GM18909 (cell line): ENCODE measurements around the gene MROH7.
"Not testable (repeated sequence)": the region's sequence is repeated elsewhere in the genome, so short reads cannot be mapped to it uniquely, and the experiment has no call there.

Experiments used
- ATAC-seq: cut with Tn5 transposase; IDR thresholded peaks from one replicate; pipeline ENCODE4 v1.9.1; 2021; ENCODE audit warnings: mild to moderate bottlenecking; ENCODE audit not compliant: unreplicated experiment, poor library complexity

The MROH7 gene

DNA sequence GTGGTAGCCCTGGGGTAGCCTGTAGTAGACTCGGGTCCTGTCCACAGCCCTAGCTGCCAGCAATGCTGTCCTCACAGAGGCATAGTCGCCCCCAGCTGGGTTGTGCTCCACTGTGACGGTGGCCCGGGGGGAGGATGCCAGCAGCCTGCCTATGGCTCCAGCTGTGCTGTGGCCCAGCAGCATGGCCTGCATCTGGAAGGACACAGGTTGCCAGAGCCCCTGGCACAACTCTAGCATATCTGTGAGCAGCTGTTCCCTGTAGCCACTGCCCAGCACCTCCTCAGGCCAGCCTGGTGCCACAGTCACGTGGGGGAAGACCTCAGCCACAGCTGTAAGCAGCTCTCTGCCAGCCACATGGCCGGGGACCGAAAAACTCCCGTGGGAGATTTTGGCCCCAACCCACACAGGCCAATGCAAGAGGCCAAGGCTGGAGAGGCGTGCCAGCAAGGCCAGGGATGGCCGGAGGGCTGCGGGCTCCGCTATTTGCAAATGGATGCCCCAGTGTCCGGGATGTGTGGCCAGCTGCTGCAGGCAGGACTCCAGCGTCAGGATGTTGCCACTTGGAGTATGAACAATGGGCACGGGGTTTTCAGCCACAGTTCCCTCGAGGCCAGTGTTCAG, 32.2 kb upstream of the MROH7 start:
- no peak for ATAC-seq

DNA sequence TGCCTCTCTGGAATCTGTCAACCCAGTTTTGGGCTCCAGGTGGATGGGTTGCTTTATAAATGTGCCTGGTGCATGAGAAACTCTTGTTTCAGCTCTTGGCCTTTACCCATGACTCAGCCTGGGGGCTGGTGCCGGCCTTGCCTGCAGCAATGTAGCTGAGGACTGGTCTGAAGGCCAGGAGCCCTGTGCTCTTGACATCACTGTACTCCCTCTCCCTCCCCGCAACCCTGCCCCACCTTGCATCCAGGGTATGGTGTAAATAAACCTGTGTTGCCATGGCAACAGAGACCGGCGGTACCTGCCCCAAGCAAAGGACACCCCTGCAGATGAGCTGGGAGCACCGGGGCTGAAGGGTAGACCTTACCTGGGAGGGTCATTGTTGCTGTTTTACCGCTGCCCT, 31.5 kb upstream of the MROH7 start:
- ATAC-seq: no peak

DNA sequence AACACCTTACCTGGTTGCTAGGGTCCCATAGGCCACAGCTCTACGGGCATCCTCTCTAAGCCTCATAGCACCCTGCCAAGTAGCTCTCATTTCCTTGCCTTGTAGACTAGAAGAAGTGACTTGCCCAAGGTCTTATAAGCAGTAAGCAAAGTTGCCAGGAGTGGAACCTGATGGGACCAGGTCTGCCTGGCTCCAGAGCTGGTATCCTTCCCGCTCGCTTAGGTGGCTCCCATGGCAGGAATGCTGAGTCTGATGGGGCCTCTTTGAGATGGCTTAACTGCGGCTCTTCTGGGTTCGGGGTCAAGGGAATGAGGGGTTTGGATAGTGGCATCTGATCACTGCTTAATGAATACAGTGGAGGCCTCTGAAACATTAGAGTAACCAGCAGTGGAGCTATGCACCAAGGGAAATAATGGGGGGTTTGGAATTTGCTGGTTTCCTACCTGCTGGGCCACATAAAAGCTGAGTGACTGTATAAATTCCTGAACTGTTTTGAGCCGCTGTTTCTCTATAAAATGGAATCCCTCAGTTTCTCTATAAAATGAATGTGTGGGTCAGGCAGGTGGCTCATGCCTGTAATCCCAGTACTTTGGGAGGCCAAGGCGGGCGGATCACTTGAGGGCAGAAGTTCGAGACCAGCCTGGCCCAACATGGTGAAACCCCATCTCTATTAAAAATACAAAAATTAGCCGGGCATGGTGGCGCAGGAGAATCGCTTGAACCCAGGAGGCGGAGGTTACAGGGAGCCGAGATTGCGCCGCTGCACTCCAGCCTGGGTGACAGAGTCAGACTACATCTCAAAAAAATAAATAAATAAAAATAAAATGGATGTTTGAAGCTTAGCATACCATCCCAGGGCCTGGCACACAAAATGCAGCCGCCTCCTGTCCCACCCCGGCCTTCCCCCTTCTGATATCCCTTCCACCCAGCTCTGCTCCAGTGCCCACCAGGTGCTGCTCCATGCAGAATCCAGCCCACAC, 30.7 kb upstream of the MROH7 start:
- ATAC-seq: no peak

DNA sequence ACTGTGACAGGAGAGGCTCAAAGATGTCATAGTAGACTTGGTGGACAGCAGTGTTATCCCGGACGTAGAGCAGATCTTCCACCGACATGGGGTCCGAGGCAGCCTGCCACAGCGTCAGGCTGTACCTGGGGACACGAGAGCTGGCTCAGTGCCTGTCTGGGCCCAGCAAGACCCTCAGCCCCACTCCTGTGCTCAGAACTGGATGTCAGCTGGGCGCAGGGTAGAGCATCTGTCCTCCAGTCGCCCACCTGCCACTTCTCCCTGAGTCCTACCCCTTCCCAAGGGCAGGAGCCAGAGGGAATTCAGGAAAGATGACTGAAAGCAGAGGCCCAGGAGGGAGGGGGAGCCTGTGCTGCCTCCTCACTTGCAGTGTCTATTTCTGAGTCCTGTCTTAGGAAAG, 30.0 kb upstream of the MROH7 start:
- no peak for ATAC-seq

DNA sequence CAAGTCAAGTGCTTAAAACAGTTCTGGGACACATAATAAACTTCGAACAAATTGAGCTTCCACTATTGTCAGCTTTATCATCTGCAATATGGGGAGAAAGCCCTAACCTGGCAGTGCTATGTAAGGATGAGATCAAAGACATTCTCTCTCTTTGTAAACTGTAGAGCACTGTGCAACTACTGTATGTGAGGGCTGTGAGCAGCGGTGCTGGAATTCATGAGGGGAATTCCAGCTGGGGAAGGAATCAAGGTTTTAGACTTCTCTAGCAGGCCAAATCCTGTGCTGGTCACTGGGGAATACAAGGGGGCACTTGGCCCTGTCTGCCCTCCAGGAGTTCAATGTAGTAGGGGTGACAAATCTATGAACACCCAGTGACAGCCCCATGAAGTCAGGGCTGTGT, 27.6 kb upstream of the MROH7 start:
- ATAC-seq: no peak

DNA sequence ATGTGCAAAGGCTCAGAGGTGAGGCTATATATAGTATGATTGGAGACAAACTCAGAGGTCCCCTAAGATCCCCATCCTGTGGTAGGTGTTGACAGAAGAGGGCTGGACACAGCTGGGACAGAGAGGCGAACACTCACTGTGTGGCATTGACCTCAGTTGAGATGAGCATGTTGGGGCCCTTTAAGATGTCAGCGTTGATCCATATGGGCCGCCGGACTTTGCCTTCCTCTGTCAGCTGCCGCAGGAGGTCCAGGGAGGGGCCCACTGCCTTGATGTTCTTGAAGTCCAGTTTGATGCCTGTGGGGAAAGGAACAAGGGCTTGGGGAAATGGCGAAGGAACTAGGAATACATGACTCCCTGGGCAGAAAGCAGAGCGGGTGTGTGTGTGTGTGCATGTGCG, 27.0 kb upstream of the MROH7 start:
- ATAC-seq: no peak

DNA sequence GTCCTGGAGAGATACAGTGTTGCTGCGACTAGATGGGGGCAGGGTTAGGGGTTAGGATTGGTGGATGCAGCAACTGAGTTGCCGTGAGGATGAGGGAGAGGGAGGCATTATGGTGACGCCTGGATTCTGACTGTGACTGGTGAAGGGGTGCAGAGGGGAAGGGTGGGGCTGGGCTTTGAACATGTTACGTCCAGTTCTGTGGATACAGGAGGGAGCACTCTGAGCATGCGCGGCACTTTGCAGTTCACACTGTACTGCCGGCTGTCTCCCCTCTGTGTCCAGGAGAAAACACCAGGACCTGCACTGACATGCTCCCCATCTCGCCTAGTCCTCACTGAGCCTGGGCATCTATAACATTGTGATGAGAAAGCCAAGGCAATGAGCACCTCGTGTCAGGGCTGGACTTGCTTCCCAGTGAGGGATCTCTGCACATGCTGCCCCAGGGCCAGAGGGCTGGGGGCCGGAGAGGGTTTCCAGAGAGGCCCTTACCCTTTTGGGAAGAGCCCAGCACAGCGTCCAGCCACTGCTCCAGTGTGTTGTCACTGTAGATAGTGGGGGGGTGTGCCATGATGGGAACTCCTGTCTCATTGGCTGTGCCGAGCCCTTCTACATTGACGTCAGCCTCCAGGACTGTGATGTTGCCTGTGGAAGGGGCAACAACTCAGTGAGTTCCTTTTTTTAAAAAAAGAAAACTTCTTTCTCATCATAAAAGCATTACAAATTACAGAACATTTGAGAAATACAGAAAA, 25.9 kb upstream of the MROH7 start:
- ATAC-seq: no peak

DNA sequence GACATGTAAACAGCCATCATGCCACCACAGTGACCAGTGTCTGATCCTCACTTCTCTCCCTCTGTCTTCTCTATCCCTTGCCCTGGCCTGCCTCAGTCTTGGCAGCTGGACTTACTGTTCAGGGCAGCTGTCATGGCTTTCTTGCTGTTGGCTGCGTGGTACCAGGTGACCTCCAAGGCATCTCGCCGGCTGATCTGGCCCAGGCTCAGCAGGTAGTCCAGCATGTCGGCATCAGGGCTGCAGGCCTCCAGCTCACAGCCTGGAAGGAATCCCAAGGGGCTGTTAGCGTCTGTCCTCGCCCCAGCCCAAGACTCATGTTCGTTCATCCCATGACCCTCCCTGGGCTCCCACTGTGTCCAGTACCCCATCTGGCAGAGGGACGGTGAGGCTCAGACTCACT, 21.8 kb upstream of the MROH7 start:
- ATAC-seq: no peak

DNA sequence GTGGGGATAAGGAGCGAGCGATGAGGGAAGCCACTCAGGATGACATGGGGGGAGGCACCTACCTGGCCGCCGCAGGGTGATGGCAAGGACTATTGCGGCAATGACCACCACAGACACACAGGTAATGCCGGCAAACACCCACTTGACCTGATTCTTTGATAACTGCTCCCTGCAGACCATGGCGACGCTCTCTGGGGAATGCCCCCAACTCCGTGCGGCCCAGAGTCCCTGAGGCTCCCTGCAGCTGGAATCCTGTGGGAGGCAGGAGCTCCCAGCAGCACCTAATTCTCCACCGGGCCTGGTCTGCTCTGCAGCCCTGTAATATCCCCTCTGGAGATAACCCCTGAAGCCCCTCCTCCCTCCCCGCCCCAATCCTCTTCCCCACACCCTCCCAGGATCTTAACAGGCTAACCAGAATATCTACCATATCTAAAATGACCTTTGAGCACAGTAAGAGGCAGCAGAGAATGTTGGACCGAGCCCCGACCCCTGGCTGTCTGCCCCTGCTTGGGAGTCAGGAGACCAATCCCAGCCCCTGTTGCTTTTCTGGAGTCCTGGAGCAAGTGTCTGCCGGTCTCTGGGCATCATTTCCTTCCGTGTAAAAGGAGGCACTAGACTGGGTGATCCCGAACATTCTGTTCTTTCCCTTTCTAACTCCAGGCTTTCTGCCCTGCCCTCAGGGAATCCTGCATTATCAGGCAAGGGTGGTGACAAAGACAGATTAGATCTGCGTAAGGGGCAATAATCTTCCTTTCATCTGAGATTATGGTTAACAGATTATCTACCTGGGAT, 18.2 kb upstream of the MROH7 start, which contains the start of gene FAM151A:
TSS of gene FAM151A (minus strand) at position 310 of the 792 bp plus-strand sequence. CDS start at position 180, 130 bp downstream.
- ATAC-seq: no peak

DNA sequence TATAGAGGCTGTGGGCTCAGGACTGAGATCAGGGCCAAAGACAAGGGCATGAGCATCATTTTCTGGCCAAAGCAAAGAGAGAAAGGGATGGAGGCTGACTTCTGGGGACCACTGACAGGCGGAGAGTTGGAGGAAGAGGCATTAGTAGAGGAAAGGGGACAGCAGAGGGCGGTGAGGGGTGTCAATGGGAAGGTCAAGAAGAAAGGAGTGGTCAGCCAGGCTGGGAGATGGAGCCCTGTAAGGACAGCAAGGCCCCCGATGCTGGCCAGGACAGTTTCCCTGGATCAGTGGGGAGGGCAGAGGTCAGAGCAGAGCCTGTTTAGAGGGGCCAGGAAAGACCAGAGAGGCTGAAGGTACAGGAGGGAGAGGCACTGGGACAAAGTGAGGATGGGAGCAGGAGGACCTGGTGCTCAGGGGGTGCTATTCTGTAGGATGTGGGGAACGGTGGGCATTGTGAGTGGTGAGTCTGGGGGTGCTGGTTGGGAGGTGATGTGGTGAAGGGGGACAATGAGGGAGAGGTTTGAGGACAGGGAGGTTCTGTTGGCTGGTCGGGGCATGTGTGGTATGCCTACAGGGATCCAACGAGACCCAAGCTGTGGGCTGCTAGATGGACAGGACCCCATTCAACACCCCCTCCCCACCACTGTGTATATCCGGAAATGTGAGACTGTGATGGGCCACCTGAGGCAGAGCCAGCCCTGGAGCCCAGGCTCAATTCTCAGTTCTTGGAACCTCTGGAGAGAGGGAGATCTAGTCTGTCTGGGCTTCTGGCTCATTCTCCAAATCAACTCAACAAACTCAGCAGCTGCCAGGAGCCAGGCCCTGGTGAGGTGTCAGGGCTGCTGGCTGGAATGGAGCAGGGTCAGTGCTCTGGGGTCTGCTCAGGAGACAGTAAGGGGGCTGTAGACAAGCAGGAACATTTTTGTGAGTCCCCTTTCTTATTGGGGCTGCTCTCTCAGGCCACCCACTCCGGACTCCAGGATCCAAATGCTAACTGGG, 16.8 kb upstream of the MROH7 start:
- no peak for ATAC-seq

DNA sequence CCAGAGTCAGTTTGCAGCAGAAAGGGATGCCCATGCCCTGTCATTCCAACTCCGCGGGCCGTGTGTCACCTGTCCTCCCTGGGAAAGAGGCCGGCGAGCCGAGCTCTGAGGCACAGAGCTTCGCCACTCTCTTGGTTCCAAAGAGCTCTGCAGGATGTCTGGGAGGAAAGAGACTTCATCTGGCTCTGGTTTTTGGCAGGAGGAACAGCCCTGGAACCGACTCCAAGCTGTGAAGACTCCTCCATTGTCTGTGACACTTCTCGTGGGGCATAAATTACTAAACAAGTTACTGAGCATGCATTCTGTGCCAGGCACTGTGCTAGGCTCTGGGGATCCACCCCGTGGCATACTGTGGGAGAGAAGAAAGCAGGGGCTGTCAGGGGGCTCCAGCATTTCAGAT, 14.4 kb upstream of the MROH7 start:
- no peak for ATAC-seq

DNA sequence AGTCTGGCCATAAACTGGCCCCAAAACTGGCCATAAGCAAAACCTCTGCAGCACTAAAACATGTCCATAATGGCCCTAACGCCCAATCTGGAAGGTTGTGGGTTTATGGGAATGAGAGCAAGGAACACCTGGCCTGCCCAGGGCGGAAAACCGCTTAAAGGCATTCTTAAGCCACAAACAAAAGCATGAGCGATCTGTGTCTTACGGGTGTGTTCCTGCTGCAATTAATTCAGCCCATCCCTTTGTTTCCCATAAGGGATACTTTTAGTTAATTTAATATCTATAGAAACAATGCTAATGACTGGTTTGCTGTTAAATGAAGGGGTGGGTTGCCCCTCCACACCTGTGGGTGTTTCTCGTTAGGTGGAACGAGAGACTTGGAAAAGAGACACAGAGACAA, 5.8 kb upstream of the MROH7 start:
- not testable (repeated sequence) for ATAC-seq

DNA sequence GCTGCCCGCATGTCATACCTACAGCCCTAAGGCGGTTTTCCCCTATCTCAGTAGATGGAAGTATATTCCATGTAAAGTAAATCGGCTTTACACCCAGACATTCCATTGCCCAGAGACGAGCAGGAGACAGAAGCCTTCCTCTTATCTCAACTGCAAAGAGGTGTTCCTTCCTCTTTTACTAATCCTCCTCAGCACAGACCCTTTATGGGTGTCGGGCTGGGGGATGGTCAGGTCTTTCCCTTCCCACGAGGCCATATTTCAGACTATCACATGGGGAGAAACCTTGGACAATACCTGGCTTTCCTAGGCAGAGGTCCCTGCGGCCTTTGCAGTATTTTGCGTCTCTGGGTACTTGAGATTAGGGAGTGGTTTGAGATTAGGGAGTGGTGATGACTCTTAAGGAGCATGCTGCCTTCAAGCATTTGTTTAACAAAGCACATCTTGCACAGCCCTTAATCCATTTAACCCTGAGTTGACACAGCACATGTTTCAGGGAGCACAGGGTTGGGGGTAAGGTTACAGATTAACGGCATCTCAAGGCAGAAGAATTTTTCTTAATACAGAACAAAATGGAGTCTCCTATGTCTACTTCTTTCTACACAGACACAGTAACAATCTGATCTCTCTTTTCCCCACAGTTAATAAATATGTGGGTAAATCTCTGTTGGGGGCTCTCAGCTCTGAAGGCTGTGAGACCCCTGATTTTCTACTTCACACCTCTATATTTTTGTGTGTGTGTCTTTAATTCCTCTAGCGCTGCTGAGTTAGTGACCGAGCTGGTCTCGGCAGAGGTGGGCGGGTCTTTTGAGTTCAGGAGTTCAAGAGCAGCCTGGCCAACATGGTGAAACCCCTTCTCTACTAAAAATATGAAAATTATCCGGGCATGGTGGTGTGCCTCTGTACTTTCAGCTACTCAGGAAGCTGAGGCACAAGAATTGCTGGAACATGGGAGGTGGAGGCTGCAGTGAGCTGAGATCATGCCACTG, 4.8 kb upstream of the MROH7 start:
- ATAC-seq: not testable (repeated sequence)

DNA sequence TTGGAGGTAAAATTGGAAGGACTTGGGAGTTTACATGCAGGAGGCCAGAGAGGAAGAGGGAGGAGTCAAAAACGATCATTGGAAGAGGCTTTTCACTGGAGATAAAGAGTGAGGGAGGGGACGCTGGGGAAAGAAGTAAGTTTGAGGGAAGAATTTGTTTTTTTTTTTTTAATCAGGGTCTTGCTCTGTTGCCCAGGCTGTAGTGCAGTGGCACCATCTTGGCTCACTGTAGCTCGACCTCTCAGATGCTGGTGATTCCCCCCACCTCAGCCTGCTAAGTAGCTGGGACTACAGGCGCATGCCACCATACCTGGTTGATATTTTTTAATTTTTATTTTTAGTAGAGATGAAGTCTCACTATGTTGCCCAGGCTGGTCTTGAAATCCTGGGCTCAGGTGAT, 1.2 kb upstream of the MROH7 start:
- ATAC-seq: no peak

DNA sequence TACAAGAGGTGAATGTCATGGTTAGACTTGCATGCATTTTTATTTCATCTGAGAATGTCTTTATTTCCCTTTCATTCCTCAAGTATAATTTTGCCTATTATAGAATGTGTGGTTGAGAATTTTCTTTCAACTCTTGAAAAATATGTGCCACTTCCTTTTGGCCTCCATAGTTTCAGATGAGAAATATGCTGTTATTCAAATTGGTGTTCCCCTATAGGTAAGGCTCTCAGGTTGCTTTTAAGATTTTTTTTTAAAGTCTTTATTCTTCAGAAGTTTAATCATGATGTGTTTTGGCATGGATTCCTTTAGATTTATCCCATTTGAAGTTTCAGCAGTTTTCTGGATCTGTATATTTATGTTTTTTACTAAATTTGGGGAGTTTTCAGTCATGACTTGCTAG, 2.1 kb downstream of the MROH7 start:
- no peak for ATAC-seq

DNA sequence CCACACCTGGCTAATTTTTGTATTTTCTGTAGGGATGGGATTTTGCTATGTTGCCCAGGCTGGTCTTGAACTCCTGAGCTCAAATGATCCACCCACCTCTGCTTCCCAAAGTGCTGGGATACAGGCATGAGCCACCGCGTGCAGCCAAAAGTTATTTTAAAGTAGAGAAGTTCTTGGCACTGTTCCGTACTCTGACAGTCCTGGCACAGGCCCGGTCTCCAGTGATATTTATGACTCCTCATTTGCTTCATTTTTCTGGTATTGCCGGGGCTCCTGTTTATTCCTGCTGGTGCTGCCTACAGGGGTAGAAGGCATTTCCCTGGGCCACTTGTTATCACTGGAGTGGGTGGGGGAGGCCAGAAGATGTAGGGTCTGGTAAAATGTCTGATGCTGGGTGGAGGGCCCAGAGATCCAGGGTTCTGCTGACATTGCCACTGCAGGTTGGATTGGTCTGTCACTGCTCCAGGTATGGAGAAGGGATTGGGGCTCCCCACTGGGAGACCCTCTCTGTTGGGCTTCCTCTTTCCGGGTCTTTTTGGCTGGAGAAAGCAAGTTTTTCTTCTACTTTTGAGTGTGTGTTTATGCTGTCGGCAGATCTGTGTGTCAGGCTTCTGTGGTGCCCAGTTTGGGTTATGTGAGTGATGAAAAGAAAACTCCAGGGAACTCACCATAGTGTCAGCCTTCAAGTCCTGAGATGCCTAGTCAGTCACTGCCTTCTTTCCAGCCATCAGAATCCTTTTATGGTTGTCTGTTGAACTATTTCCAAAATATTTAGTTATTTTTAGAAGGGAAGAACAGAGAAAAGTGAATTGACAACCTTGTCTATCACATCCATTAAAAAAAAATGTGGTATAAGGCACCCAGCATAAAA, 4.5 kb downstream of the MROH7 start:
- no peak for ATAC-seq
